IMR-90 (cell line): ENCODE results near the gene MUC6.

Experiments
- CEBPB ChIP-seq: IDR thresholded peaks from 2 replicates; pipeline ENCODE4 v1.6.1; 2012; ENCODE audit warnings: low read depth, low read length, improper control_type of control experiment
- CHD1 ChIP-seq: IDR thresholded peaks from 2 replicates; pipeline ENCODE4 v1.6.1; 2012; ENCODE audit warnings: low read depth, low read length, improper control_type of control experiment
- FOS ChIP-seq: fragments of 150-350 bp; IDR thresholded peaks from 2 replicates; pipeline ENCODE4 v1.6.1; 2016; ENCODE audit warnings: low read depth, low read length
- MAFK ChIP-seq: IDR thresholded peaks from 2 replicates; pipeline ENCODE4 v1.6.1; 2012; ENCODE audit warnings: low read depth, low read length, improper control_type of control experiment
- MAZ ChIP-seq: IDR thresholded peaks from 2 replicates; pipeline ENCODE4 v1.6.1; 2012; ENCODE audit warnings: low read depth, mild to moderate bottlenecking, low read length, improper control_type of control experiment, moderate library complexity, borderline replicate concordance
- MXI1 ChIP-seq: IDR thresholded peaks from 2 replicates; pipeline ENCODE4 v1.6.1; 2012; ENCODE audit warnings: low read depth, mild to moderate bottlenecking, low read length, moderate library complexity, borderline replicate concordance
- NFE2L2 ChIP-seq: fragments of 150-350 bp; IDR thresholded peaks from 2 replicates; pipeline ENCODE4 v1.6.1; 2016; ENCODE audit warnings: low read depth, mild to moderate bottlenecking, low read length
- POLR2A ChIP-seq: IDR thresholded peaks from 2 replicates; pipeline ENCODE4 v1.6.1; 2012; ENCODE audit warnings: mild to moderate bottlenecking, low read depth, low read length
- RAD21 ChIP-seq: IDR thresholded peaks from 2 replicates; pipeline ENCODE4 v1.6.1; 2012; ENCODE audit warnings: low read length, improper control_type of control experiment
- RFX5 ChIP-seq: IDR thresholded peaks from 2 replicates; pipeline ENCODE4 v1.8.0; 2012; ENCODE audit warnings: low read depth, mild to moderate bottlenecking, low read length, moderate library complexity
- SMC3 ChIP-seq: fragments of 150-350 bp; IDR thresholded peaks from 2 replicates; pipeline ENCODE4 v1.6.1; 2016; ENCODE audit warnings: low read depth, mild to moderate bottlenecking, antibody characterized with exemption, low read length, moderate library complexity
- USF2 ChIP-seq: fragments of 150-350 bp; IDR thresholded peaks from 2 replicates; pipeline ENCODE4 v1.6.1; 2017; ENCODE audit warnings: mild to moderate bottlenecking, antibody characterized with exemption, low read length, low read depth
- TF ChIP-seq, protein P1 (sequence below): conservative IDR thresholded peaks from 2 replicates; pipeline ENCODE4 v1.5.1; 2012; ENCODE audit warnings: mild to moderate bottlenecking, low read depth, low read length, improper control_type of control experiment
- TF ChIP-seq, protein P2 (sequence below): fragments of 150-350 bp; IDR thresholded peaks from 2 replicates; pipeline ENCODE4 v1.6.1; 2016; ENCODE audit warnings: low read depth, mild to moderate bottlenecking, low read length, moderate library complexity, borderline replicate concordance

GRCh38 chr11:971092-971690 is 65.3 kb downstream of the MUC6 start:
- TF ChIP-seq, protein P1, sequence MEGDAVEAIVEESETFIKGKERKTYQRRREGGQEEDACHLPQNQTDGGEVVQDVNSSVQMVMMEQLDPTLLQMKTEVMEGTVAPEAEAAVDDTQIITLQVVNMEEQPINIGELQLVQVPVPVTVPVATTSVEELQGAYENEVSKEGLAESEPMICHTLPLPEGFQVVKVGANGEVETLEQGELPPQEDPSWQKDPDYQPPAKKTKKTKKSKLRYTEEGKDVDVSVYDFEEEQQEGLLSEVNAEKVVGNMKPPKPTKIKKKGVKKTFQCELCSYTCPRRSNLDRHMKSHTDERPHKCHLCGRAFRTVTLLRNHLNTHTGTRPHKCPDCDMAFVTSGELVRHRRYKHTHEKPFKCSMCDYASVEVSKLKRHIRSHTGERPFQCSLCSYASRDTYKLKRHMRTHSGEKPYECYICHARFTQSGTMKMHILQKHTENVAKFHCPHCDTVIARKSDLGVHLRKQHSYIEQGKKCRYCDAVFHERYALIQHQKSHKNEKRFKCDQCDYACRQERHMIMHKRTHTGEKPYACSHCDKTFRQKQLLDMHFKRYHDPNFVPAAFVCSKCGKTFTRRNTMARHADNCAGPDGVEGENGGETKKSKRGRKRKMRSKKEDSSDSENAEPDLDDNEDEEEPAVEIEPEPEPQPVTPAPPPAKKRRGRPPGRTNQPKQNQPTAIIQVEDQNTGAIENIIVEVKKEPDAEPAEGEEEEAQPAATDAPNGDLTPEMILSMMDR, result no peak
- TF ChIP-seq USF2 (no peak), POLR2A (no peak), RAD21 (no peak), MXI1 (no peak), FOS (no peak), CEBPB (no peak), RFX5 (no peak), MAFK (no peak), MAZ (no peak), NFE2L2 (no peak), SMC3 (no peak), CHD1 (no peak)
- TF ChIP-seq, protein P2, sequence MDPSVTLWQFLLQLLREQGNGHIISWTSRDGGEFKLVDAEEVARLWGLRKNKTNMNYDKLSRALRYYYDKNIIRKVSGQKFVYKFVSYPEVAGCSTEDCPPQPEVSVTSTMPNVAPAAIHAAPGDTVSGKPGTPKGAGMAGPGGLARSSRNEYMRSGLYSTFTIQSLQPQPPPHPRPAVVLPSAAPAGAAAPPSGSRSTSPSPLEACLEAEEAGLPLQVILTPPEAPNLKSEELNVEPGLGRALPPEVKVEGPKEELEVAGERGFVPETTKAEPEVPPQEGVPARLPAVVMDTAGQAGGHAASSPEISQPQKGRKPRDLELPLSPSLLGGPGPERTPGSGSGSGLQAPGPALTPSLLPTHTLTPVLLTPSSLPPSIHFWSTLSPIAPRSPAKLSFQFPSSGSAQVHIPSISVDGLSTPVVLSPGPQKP, result no peak
